H9 (cell line): ENCODE data around the gene BBOX1. TPM values are rescaled to one million over a fixed set of nuclear protein-coding genes. Genes with fewer than 3 reads are reported as not detected.

Source experiments
- DNase-seq: peaks from one replicate; pipeline ENCODE4 v3.0.0-alpha.2; 2017
- H2AFZ ChIP-seq: one replicate; pipeline ENCODE4 v1.6.1; 2013; ENCODE audit warnings: mild to moderate bottlenecking, low read length, control low read depth, moderate library complexity
- H2AK5ac ChIP-seq: 2 replicates; pipeline ENCODE4 v1.6.1; 2013; ENCODE audit warnings: low read length, control low read depth, mixed read lengths; ENCODE audit not compliant: insufficient read length
- H2BK120ac ChIP-seq: one replicate; pipeline ENCODE4 v1.6.1; 2013; ENCODE audit warnings: low read depth, mild to moderate bottlenecking, low read length, control low read depth, inconsistent platforms; ENCODE audit not compliant: poor library complexity, severe bottlenecking
- H2BK12ac ChIP-seq: 2 replicates; pipeline ENCODE4 v1.6.1; 2013; ENCODE audit warnings: low read length, control low read depth, mixed read lengths, low read depth; ENCODE audit not compliant: insufficient read length
- H2BK15ac ChIP-seq: 2 replicates; pipeline ENCODE4 v1.6.1; 2013; ENCODE audit warnings: low read depth, low read length, control low read depth
- H2BK20ac ChIP-seq: one replicate; pipeline ENCODE4 v1.6.1; 2013; ENCODE audit warnings: low read depth, mild to moderate bottlenecking, low read length, control low read depth, inconsistent platforms; ENCODE audit not compliant: poor library complexity, severe bottlenecking
- H2BK5ac ChIP-seq: 2 replicates; pipeline ENCODE4 v1.6.1; 2013; ENCODE audit warnings: low read length, control low read depth, mixed read lengths; ENCODE audit not compliant: insufficient read length
- H3K14ac ChIP-seq: 2 replicates; pipeline ENCODE4 v1.6.1; 2013; ENCODE audit warnings: low read length, control low read depth; ENCODE audit not compliant: insufficient read depth
- H3K18ac ChIP-seq: 2 replicates; pipeline ENCODE4 v1.6.1; 2013; ENCODE audit warnings: low read depth, mild to moderate bottlenecking, mixed read lengths, low read length, control low read depth; ENCODE audit not compliant: insufficient read length
- H3K23ac ChIP-seq: 2 replicates; pipeline ENCODE4 v1.6.1; 2013; ENCODE audit warnings: low read length, control low read depth, mixed read lengths, low read depth; ENCODE audit not compliant: insufficient read length
- H3K23me2 ChIP-seq: 2 replicates; pipeline ENCODE4 v1.6.1; 2013; ENCODE audit warnings: low read depth, mild to moderate bottlenecking, mixed read lengths, low read length, control low read depth; ENCODE audit not compliant: insufficient read length, poor library complexity, severe bottlenecking
- H3K27ac ChIP-seq: 2 replicates; pipeline ENCODE4 v1.5.1; 2013; ENCODE audit warnings: low read length, control low read depth, mixed read lengths, low read depth; ENCODE audit not compliant: insufficient read length
- H3K27me3 ChIP-seq: 2 replicates; pipeline ENCODE4 v1.6.1; 2013; ENCODE audit warnings: low read length, control low read depth, inconsistent platforms; ENCODE audit not compliant: insufficient read depth
- H3K4ac ChIP-seq: 2 replicates; pipeline ENCODE4 v1.6.1; 2013; ENCODE audit warnings: low read depth, mild to moderate bottlenecking, control low read depth, inconsistent platforms, low read length, moderate library complexity
- H3K4me1 ChIP-seq: 2 replicates; pipeline ENCODE4 v1.6.1; 2013; ENCODE audit warnings: low read length, control low read depth, inconsistent platforms; ENCODE audit not compliant: insufficient read depth
- H3K4me2 ChIP-seq: 2 replicates; pipeline ENCODE4 v1.6.1; 2013; ENCODE audit warnings: low read length, control low read depth, mixed read lengths; ENCODE audit not compliant: insufficient read length, insufficient read depth
- H3K56ac ChIP-seq: 2 replicates; pipeline ENCODE4 v1.6.1; 2013; ENCODE audit warnings: low read depth, mild to moderate bottlenecking, mixed read lengths, low read length, control low read depth; ENCODE audit not compliant: insufficient read length
- H3K79me1 ChIP-seq: 2 replicates; pipeline ENCODE4 v1.6.1; 2013; ENCODE audit warnings: low read depth, mild to moderate bottlenecking, moderate library complexity, low read length, control low read depth, inconsistent platforms; ENCODE audit not compliant: insufficient read depth, poor library complexity, severe bottlenecking
- H3K79me2 ChIP-seq: 2 replicates; pipeline ENCODE4 v1.6.1; 2013; ENCODE audit warnings: low read length, control low read depth, inconsistent platforms; ENCODE audit not compliant: insufficient read depth
- H3K9ac ChIP-seq: 2 replicates; pipeline ENCODE4 v1.6.1; 2013; ENCODE audit warnings: low read length, control low read depth, mixed read lengths; ENCODE audit not compliant: insufficient read length; ENCODE audit errors: extremely low read depth
- H3K9me3 ChIP-seq: one replicate; pipeline ENCODE4 v1.6.1; 2013; ENCODE audit warnings: low read depth, low read length, inconsistent platforms; ENCODE audit not compliant: control insufficient read depth
- H3T11ph ChIP-seq: one replicate; pipeline ENCODE4 v1.6.1; 2013; ENCODE audit warnings: mild to moderate bottlenecking, low read length, control low read depth, inconsistent platforms
- H4K20me1 ChIP-seq: one replicate; pipeline ENCODE4 v1.6.1; 2013; ENCODE audit not compliant: control insufficient read depth, insufficient read length, insufficient read depth
- H4K5ac ChIP-seq: 2 replicates; pipeline ENCODE4 v1.6.1; 2013; ENCODE audit warnings: low read depth, mild to moderate bottlenecking, mixed read lengths, low read length, control low read depth; ENCODE audit not compliant: insufficient read length
- H4K8ac ChIP-seq: replicated peaks from 2 replicates; pipeline ENCODE4 v1.6.1; 2013; ENCODE audit warnings: low read length, control low read depth, mixed read lengths, low read depth; ENCODE audit not compliant: insufficient read length
- H4K91ac ChIP-seq: 2 replicates; pipeline ENCODE4 v1.6.1; 2013; ENCODE audit warnings: low read depth, mild to moderate bottlenecking, moderate library complexity, mixed read lengths, low read length, control low read depth; ENCODE audit not compliant: insufficient read length
- H3K27ac Mint-ChIP-seq, 3 experiments: 2 replicates in 2 of 3; 3 replicates in 1 of 3; pipeline ENCODE4 v1.8.0; 2020 to 2021; ENCODE audit warnings: mixed read lengths in 3 of 3, mild to moderate bottlenecking in 1 of 3, moderate library complexity in 1 of 3
- H3K27me3 Mint-ChIP-seq: 2 replicates; pipeline ENCODE4 v1.8.0; 2021; ENCODE audit warnings: low read depth, mild to moderate bottlenecking, moderate library complexity, mixed read lengths
- H3K36me3 Mint-ChIP-seq, 3 experiments: 2 replicates in 2 of 3; 3 replicates in 1 of 3; pipeline ENCODE4 v1.8.0; 2020 to 2021; ENCODE audit warnings: low read depth in 3 of 3, mixed read lengths in 3 of 3; ENCODE audit not compliant: insufficient read depth in 1 of 3
- H3K4me1 Mint-ChIP-seq, 2 experiments: 2 replicates each; pipeline ENCODE4 v1.8.0; 2020; ENCODE audit warnings: mixed read lengths in 2 of 2
- H3K4me3 Mint-ChIP-seq, 2 experiments: 2 replicates in 1 of 2; 3 replicates in 1 of 2; pipeline ENCODE4 v1.8.0; 2020 to 2021; ENCODE audit warnings: mild to moderate bottlenecking in 2 of 2, mixed read lengths in 2 of 2, moderate library complexity in 1 of 2
- H3K9me3 Mint-ChIP-seq, 2 experiments: 2 replicates in 1 of 2; 3 replicates in 1 of 2; pipeline ENCODE4 v1.8.0; 2020; ENCODE audit warnings: mild to moderate bottlenecking in 2 of 2, mixed read lengths in 2 of 2, moderate library complexity in 1 of 2
- CTCF ChIP-seq: fragments of 200-600 bp; sonication (generic); conservative IDR thresholded peaks from 3 replicates; pipeline ENCODE4 v1.8.0; 2021; ENCODE audit warnings: antibody characterized with exemption, mild to moderate bottlenecking
- WGBS: extraction: QIAGEN DNeasy Blood & Tissue Kit; methylation state at CpG from one replicate; pipeline ENCODE4 v1.1.7; 2013; ENCODE audit warnings: missing lambda C conversion rate, low lambda C conversion rate, mixed read lengths; ENCODE audit not compliant: insufficient read length; ENCODE audit errors: extremely low coverage; 5-methylcytosine and 5-hydroxymethylcytosine counted together
- long read RNA-seq: library from polyadenylated mRNA; unstranded; transcript quantifications from one replicate; pipeline ENCODE4 v2.0.0, GENCODE V29; 2020
- total RNA-seq: library from RNA; stranded (reverse); gene quantifications from 2 replicates; pipeline ENCODE4 v1.2.1, GENCODE V29; 2021

The BBOX1 gene
- total RNA-seq: not detected in 2 replicates
- long read RNA-seq: 0 reads

- WGBS: no CpG with 5 or more reads among the region's 4 CpGs
- Mint-ChIP-seq H3K27me3 (no peaks in the 10 kb centered on the region), H3K27ac (peak within 1 kb of the TSS; percentile 23 to 85 (median 59); a peak in 4 of 7 replicates), H3K36me3 (peaks cover 3 to 20% (median 14%) of the 10 kb centered on the region in 3 experiments; a peak in 5 of 7 replicates), H3K4me1 (peaks cover 18 to 19% of the 10 kb centered on the region in 2 experiments), H3K4me3 (no peak within 1 kb of the TSS; a peak in 1 of 5 replicates), H3K9me3 (peaks cover 15 to 31% of the 10 kb centered on the region in 2 experiments)
- H4K91ac ChIP-seq: no peak within 1 kb of the TSS
- H3K23me2 ChIP-seq: no peaks in the 10 kb centered on the region
- no peak within 1 kb of the TSS for H3K4ac ChIP-seq
- no peak within 1 kb of the TSS for H2AK5ac ChIP-seq
- no peaks in the 10 kb centered on the region for H4K20me1 ChIP-seq
- no peak within 1 kb of the TSS for H4K5ac ChIP-seq
- no peak within 1 kb of the TSS for H2BK120ac ChIP-seq
- peak within 1 kb of the TSS; percentile 97 for H2AFZ ChIP-seq
- no peak within 1 kb of the TSS for H3K56ac ChIP-seq
- no peak within 1 kb of the TSS for H3K27ac ChIP-seq
- no peak for TF ChIP-seq CTCF
- no peak within 1 kb of the TSS for H3T11ph ChIP-seq
- H3K79me1 ChIP-seq: no peaks in the 10 kb centered on the region
- no peaks in the 10 kb centered on the region for H3K9me3 ChIP-seq
- no peak within 1 kb of the TSS for H2BK12ac ChIP-seq
- H4K8ac ChIP-seq: no peak within 1 kb of the TSS
- no peaks in the 10 kb centered on the region for H3K79me2 ChIP-seq
- no peak within 1 kb of the TSS for H2BK5ac ChIP-seq
- H3K4me2 ChIP-seq: no peak within 1 kb of the TSS
- H2BK15ac ChIP-seq: no peak within 1 kb of the TSS
- H3K14ac ChIP-seq: peak within 1 kb of the TSS; percentile 45; the same call in 1 of the 2 replicates
- no peak within 1 kb of the TSS for H2BK20ac ChIP-seq
- no peak within 1 kb of the TSS for H3K23ac ChIP-seq
- no peaks in the 10 kb centered on the region; the same call in 1 of the 2 replicates for H3K4me1 ChIP-seq
- H3K27me3 ChIP-seq: no peaks in the 10 kb centered on the region
- H3K18ac ChIP-seq: no peak within 1 kb of the TSS
- H3K9ac ChIP-seq: no peak within 1 kb of the TSS
- no peak for DNase-seq
Observed at GRCh38 chr11:27040302-27041115, at the start of gene BBOX1. BBOX1 (plus strand) TSS chr11:27040815; CDS start chr11:27055431, 14,616 bp downstream.
